ENCODE data around the gene TBKBP1.

The TBKBP1 gene

DNA sequence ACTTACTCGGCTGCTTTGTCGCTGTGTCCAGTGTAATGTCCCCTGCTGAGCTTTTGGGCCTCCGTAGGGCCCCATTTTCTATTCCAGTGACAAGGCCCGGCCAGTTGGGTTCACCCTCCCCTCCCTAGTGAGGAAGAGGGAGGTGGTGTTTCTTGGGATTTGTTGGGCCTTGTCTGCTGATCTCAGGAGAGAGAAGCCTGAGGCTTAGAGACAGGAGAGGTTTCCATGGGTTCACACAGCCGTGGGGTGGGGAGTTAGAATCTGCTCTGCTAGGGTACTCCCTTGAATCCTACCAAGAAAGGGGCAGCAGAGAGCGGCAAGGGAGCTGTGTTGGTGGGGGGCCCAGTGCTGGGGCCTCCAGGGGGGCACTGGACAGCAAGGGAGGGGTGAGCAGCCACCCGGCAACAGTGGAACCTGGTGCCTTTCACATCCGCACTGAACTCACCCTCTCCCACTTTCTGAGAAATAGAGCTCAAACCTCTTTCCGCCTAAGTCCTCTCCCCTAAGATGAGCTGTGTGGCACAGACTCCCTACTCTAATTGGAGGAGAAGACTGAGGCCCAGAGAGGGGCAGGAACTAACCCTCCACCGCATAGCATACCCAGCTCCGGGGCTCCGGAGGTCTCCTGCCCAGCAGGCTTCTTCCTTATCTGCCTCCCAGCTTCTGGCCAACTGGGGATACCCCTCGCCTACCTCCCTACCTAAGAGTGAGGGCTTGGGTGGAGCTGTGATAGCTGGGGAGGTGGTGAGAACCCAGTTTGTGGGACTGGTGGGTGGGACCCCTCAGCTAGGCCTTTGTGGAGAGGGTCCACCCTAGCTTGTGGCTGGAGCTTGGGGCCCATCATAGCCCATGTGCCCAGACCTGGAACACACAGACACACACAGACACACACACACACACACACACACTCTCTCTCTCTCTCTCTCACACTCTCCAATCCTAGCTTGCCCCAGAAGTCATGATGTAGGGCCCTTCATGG, 6.8 kb downstream of the TBKBP1 start:
- DNase-seq, result no peak

DNA sequence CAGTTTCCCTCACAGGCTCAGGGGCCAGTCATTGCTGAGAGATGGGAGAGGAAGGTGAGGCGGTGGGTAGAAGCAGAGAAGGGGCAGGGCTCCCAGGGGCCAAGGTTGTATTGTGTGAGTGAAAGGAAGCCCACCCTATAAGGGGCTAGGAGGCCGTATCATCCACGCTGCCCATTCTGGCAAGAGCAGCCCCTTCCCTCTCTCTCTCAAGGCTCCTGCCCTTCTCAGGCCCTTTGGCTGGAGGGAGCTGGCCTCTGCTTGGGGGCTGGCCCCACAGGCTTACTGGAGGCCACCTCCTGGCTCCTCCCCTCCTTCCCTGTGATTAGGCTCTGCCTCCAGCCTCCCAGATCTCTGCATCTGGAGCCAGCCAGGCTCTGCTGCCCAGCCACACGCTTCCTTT, 7.6 kb downstream of the TBKBP1 start:
- no peak for DNase-seq

DNA sequence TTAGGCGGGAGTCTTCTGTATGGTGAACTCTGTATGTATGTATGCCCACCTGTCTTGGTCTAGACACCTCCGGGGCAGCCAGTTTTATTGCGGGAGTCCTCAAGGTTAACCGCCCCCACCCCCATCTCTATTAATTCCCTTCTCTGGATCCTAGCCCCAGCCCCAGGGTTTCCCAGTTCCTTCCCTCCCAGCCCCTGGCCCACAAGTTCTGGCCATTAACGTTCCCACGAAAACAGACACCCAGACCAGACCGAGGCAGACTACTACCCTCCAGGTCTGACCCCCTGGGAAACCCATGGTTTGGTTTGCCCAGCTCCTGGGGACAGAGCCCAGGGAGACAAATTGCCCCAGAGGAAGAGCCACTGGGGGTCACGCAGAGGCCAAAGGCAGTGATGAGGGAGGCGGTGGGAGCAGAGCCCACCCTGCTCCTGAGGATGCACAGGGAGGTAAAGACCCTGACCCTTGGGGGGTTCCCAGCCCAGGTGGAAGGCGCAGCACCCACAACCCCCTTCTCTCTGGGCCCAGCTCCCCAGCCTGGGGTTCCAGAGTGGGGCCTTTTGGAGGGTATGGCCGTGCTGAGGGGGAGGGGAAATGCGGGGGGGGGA, 8.5 kb downstream of the TBKBP1 start:
- DNase-seq, result no peak

- no peak for DNase-seq
Measured at GRCh38 chr17:47703191-47703591, 9.2 kb downstream of the TBKBP1 start.

DNA sequence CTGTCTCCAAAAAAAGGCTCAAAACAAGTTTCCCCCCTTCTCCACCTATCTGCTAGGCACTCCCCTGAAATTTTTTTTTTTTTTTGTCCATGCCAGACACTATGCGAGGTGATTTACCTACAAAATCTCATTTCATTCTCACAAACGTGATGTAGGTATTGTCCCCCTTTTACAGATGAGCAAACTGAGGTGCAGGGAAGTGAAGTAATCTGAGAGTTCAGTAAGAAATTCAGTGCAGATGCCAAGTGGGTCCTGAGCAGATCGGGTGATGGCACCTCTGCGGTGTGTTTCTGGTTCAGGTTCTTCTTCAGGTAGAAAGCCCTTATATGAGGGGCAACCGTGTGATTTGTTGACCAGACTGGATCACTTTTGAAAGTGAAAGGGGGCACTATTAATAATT, 9.7 kb downstream of the TBKBP1 start:
- DNase-seq, result no peak

DNA sequence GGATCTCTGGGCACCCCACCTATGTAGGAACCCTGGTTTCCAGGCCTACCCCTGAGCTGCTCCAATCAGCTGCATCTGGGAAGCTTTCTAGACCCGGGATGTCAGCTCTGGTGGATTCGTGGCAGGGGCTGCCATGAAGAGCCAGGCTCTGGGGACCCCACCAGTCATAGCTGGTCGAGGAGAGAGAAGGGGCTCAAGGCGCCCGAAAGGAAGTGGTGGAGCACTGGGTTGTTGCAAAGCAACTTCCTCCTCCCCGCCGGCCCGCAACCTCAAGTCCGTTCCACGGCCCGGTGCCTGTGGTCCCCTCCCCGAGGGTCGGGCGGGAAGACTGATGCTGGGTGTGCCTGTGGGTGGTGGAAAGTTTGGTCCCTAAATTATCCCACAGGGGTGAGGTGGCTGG, 10.2 kb downstream of the TBKBP1 start:
- DNase-seq, result no peak

GRCh38 chr17:47704736-47705135, 10.8 kb downstream of the TBKBP1 start:
- no peak for DNase-seq

GRCh38 chr17:47705536-47706530, 11.9 kb downstream of the TBKBP1 start:
- no peak for DNase-seq

DNA sequence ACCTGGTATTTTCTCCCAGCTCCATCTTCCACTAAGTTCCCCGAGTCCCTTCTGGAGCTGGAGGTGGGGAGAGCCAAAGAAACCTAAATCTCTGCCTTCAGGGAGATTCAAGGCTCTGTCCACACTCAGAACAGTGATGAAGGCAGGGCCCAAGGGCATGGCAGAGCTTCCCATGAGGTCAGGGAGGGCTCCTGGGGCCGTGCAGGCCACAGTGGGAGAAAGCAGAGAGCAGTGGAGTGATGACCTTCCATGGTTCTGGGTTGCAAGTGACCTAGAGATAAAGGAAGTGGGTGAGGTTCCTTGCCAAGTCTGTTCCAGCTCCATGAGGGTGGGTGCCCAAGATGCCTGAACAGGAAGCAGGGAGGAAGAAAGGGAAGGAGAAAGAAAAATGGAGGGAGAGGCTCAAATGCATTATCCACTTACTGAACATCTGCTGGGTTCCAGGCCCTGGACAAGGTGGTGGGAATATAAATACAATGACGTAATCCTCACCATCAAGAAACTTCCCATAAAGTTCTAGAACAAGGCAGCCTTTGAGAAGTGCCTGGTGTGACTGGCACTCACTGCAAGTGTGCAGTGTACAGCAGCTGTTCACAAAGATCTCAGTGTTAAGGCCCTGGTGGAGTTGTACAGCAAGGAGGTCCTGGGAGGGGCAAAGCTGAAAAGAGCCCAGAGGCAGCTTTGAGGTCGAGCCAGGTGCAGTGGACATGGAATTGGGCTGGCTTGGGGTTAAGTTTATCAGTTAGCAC, 13.3 kb downstream of the TBKBP1 start:
- DNase-seq, result no peak

GRCh38 chr17:47707884-47708283, 13.9 kb downstream of the TBKBP1 start:
- no peak for DNase-seq

GRCh38 chr17:47708312-47708863, 14.4 kb downstream of the TBKBP1 start:
- no peak for DNase-seq

GRCh38 chr17:47708864-47709541, 15.0 kb downstream of the TBKBP1 start:
- no peak for DNase-seq

DNA sequence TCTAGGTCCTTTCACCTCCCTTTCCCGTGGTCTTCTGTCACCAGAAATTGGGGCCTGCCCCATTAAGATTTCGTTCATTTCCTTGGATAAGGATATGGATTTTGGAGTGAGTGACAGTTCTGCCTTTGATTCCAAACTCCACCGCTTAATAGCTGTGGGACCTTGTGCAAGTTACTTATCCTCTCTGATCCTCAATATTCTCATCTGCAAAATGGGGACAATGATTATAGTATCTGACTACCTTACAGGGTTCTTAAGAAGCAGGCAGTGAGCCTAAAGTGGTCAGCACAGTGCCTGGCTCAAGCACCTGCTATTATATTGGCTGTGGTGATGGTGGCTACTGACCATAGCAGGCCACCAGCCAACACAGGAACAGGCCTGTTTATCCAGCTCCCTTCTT, 15.6 kb downstream of the TBKBP1 start:
- DNase-seq, result no peak

DNA sequence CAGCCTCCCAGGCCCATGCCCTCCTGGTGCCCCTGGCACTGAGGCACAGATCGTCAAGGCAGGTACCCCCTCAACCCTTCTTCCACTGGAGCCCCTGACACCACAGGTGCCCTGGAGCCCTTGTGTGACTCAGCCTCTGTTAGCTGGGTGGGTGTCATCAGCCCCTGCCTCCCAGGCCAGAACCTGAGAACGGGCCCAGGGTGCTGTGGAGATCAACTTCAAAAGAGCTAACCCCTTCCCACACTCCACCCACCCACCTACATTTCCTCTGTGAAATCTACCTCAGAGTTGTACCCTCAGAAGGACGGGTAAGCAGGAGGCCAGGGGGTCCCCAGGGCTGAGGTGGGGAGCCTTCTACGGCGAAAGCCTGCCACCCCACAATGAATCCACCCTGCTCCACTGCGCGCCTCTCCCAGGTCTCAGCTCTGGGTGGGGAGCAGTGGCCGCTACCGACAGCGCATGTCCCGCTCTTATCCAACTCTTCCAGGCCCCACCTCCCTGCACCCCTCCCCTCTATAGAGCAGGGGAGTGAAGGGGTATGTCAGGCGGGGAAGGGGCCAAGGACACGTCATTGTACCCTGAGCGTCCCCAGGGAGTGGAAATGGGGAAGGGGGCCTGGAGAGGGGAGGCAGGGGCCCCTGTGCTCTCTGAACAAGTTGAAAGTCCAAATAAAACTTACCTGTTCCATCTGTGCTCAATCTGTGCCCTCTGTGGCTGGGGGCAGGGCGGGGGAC, 17.6 kb downstream of the TBKBP1 start:
- no peak for DNase-seq

GRCh38 chr17:47712330-47713023, 18.5 kb downstream of the TBKBP1 start:
- no peak for DNase-seq

DNA sequence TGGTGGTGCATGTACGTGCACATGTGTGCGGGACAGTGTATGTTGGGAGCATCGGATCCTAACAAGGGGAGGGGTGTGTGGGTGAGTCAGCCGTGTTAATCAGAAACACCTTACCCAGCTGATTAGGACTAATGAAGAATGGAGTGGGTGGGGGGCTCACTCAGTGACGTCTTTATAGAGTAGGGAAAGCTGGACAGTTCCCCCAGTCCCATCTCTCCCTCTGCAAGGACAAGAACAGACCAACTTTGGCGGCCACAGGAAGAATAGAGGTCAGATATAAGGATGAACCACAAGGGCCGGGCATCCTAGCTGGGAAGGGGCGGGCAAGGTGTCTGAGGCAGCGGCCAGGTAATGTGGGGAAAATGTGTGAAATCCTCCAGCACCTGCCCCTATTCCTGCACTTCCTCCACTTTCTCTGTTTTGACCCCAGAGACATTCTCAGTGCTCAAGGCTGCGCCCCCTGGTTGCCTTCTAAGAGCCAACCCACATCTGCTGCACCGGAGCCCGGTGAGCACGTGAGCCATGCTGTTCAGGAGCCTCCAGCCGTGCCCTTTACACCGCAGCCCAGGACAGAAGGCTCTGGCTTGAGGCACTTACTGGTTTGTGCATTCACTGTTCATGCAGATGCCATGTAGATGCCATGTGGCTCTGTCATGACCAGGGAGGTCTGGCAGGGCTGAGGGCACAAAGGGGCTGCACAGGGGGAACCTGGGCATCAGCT, 20.2 kb downstream of the TBKBP1 start:
- DNase-seq, result no peak

DNA sequence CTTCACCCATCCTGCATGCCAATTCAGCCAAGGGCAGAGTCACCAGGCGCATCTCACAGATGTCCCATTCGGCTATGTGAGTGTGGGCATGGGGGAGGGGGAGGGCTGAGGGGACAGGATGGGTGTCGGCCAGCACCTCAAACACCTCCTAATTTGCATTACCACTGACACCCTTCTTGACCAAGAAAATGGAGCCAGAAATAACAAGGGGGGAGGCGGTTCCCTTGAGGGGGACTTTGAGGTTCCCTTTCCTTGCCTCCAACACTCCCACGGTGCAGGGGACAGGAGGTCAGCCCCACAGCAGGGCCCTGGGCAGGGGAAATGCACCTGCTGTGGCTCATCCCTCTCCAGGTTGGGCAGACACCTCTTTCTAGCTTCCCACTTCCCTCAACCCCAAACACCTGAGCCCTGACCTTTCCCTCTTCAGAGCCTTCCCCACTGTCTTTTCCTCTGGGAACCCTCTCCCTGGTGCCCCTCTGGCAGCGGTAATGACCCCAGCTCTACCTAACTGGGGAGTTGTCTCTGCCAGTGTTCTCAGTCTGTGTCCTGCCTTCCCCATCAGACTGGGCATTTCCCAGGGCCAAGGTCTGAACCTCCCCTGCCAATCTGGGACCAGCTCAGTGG, 20.9 kb downstream of the TBKBP1 start:
- DNase-seq, result no peak

- DNase-seq, result no peak
Measured at GRCh38 chr17:47715669-47716325, 21.8 kb downstream of the TBKBP1 start.

All from fibroblast of skin of back (primary cell).